K562 (cell line): ENCODE data around the gene MINDY3.

Experiments
- GTF2E2 ChIP-seq: fragments of 200-800 bp; sonication (Bioruptor generic); IDR thresholded peaks from 2 replicates; pipeline ENCODE4 v1.6.1; 2016; ENCODE audit warnings: missing genetic modification characterization, missing compliant biosample characterization
- SMC3 ChIP-seq: conservative IDR thresholded peaks from 2 replicates; pipeline ENCODE4 v1.6.1; 2011; ENCODE audit warnings: low read depth, low read length, improper control_type of control experiment; ENCODE audit not compliant: insufficient read depth
- TF ChIP-seq, protein P1 (sequence below): fragments of 450-650 bp; IDR thresholded peaks from 2 replicates; pipeline ENCODE4 v1.6.1; 2017; ENCODE audit warnings: antibody characterized with exemption, mild to moderate bottlenecking
- TF ChIP-seq, protein P2 (sequence below), 2 experiments: fragments of 450-650 bp; conservative IDR thresholded peaks; 2 replicates each; pipeline ENCODE4 v1.6.1; 2017; ENCODE audit warnings: mild to moderate bottlenecking in 2 of 2, moderate library complexity in 2 of 2

DNA sequence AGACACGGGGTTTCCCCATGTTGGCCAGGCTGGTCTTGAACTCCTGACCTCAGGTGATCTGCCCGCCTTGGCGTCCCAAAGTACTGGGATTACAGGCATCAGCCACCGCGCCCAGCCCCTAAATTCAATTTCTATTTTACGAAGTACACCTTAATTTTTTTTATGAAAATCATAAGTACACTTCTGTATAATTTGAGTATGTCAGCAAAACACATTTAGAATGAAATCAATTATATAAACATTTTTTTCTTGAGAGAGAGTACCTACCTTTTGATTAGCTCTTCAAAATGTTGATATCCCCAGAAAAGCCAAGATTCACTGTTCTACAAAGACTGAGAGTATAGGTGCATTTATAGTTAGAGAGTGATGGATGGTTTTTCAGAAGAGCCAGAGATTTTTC is 120.0 kb downstream of the MINDY3 start:
- TF ChIP-seq SMC3 (no peak), GTF2E2 (tag) (no peak)
- TF ChIP-seq, protein P1, sequence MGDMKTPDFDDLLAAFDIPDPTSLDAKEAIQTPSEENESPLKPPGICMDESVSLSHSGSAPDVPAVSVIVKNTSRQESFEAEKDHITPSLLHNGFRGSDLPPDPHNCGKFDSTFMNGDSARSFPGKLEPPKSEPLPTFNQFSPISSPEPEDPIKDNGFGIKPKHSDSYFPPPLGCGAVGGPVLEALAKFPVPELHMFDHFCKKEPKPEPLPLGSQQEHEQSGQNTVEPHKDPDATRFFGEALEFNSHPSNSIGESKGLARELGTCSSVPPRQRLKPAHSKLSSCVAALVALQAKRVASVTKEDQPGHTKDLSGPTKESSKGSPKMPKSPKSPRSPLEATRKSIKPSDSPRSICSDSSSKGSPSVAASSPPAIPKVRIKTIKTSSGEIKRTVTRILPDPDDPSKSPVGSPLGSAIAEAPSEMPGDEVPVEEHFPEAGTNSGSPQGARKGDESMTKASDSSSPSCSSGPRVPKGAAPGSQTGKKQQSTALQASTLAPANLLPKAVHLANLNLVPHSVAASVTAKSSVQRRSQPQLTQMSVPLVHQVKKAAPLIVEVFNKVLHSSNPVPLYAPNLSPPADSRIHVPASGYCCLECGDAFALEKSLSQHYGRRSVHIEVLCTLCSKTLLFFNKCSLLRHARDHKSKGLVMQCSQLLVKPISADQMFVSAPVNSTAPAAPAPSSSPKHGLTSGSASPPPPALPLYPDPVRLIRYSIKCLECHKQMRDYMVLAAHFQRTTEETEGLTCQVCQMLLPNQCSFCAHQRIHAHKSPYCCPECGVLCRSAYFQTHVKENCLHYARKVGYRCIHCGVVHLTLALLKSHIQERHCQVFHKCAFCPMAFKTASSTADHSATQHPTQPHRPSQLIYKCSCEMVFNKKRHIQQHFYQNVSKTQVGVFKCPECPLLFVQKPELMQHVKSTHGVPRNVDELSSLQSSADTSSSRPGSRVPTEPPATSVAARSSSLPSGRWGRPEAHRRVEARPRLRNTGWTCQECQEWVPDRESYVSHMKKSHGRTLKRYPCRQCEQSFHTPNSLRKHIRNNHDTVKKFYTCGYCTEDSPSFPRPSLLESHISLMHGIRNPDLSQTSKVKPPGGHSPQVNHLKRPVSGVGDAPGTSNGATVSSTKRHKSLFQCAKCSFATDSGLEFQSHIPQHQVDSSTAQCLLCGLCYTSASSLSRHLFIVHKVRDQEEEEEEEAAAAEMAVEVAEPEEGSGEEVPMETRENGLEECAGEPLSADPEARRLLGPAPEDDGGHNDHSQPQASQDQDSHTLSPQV, result no peak
- TF ChIP-seq, protein P2, sequence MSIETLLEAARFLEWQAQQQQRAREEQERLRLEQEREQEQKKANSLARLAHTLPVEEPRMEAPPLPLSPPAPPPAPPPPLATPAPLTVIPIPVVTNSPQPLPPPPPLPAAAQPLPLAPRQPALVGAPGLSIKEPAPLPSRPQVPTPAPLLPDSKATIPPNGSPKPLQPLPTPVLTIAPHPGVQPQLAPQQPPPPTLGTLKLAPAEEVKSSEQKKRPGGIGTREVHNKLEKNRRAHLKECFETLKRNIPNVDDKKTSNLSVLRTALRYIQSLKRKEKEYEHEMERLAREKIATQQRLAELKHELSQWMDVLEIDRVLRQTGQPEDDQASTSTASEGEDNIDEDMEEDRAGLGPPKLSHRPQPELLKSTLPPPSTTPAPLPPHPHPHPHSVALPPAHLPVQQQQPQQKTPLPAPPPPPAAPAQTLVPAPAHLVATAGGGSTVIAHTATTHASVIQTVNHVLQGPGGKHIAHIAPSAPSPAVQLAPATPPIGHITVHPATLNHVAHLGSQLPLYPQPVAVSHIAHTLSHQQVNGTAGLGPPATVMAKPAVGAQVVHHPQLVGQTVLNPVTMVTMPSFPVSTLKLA (conservative IDR thresholded peaks at IDR 0.05), result no peak
